Measurements from ENCODE around the gene CHST15.

Gene CHST15

GRCh38 chr10:124020981-124021815, 72.2 kb downstream of the CHST15 start:
- no peak for DNase-seq (ENCODE audit: low read depth)
- H3K4me3 ChIP-seq (ENCODE audit: low read length), result no peak overlapping the region

DNA sequence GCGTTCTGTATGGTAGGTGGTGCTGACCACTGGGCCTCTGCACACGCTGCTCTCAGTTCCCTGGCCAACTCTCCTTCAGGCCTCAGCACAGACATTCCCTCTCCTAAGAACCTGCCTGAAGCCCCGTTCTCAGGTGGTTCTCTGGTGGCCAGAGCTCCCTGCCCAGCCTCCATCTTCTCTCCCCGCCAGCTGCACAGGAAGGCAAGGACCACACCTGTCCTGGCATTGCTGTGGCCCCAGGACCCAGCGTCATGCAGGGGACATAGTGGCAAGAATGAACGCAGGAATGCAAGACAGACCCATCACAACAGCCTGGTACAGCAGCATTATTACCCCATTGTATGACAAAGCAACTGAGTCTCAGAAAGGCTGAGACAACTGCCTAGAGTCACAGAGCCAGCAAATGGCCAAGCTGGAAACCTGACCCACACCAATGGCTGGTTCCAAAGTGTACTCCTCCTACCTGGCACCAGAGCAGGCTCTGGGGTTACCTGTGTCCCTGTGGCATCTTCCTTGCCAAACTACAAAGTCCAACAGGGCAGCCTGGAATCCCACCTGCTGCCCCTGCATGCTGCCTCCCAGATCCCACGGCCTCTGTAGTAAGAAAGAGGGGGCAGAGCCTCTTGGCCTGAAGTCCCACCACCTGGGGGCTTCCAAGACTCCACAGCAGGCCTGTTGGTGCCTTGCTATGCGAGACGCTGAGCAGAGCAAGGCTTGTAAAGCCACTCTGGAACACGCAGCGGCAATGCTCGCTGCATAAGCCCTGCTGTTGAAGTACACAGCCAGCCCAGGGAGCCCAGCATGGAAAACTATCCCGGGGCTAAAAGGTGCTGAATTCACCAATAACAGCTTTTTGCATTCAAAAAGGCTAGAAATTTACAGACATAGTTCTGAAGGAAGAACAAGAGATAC, 73.3 kb downstream of the CHST15 start:
- no peak for DNase-seq (ENCODE audit: low read depth)

More at GRCh38 chr10:124020981-124021815, 72.2 kb downstream of the CHST15 start:
- TF ChIP-seq, protein P1, sequence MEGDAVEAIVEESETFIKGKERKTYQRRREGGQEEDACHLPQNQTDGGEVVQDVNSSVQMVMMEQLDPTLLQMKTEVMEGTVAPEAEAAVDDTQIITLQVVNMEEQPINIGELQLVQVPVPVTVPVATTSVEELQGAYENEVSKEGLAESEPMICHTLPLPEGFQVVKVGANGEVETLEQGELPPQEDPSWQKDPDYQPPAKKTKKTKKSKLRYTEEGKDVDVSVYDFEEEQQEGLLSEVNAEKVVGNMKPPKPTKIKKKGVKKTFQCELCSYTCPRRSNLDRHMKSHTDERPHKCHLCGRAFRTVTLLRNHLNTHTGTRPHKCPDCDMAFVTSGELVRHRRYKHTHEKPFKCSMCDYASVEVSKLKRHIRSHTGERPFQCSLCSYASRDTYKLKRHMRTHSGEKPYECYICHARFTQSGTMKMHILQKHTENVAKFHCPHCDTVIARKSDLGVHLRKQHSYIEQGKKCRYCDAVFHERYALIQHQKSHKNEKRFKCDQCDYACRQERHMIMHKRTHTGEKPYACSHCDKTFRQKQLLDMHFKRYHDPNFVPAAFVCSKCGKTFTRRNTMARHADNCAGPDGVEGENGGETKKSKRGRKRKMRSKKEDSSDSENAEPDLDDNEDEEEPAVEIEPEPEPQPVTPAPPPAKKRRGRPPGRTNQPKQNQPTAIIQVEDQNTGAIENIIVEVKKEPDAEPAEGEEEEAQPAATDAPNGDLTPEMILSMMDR (conservative IDR thresholded peaks at IDR 0.05; ENCODE audit: low read length), result no peak

DNA sequence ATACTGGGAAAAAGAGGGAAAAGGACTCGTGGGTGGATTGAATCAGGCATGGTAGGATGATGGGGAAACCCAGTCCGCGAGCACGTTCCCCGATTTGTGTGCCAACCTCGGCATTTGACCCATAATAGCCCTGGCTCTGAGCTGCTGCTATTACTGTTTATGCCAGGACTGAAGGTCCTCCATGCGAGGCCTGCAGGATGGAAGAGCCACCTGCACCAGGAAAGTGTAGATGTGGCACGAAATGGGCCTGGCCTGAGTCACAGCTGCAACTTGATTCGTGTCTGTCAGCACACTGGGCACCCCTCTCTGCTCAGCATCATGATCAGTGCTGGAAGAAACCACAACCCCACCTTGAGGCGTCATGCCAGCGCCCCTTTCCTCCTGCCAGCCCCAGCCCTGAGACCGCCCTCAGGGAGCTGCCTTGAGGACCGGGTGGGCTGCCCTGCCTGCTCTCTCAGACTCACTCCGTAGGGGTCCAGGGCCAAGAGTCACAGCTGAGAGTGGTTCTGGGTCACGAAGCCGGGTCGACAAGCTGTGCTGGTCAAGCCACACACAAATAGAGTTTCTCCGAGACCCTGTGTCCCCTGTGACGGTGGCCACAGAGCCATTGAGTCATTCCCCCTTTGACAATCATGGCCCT, 74.4 kb downstream of the CHST15 start:
- DNase-seq (ENCODE audit: low read depth), result no peak
- H3K4me3 ChIP-seq (ENCODE audit: low read length), result no peak overlapping the region
- TF ChIP-seq, protein P1 (conservative IDR thresholded peaks at IDR 0.05; ENCODE audit: low read length), result no peak

More for the DNA sequence above, 73.3 kb downstream of the CHST15 start:
- no peak overlapping the region for H3K4me3 ChIP-seq (ENCODE audit: low read length)
- TF ChIP-seq, protein P1 (conservative IDR thresholded peaks at IDR 0.05; ENCODE audit: low read length), result no peak

- no peak for DNase-seq (ENCODE audit: low read depth)
- no peak overlapping the region for H3K4me3 ChIP-seq (ENCODE audit: low read length)
- TF ChIP-seq, protein P1 (conservative IDR thresholded peaks at IDR 0.05; ENCODE audit: low read length), result no peak
These were observed 75.7 kb downstream of the CHST15 start for GRCh38 chr10:124017729-124018128.

DNA sequence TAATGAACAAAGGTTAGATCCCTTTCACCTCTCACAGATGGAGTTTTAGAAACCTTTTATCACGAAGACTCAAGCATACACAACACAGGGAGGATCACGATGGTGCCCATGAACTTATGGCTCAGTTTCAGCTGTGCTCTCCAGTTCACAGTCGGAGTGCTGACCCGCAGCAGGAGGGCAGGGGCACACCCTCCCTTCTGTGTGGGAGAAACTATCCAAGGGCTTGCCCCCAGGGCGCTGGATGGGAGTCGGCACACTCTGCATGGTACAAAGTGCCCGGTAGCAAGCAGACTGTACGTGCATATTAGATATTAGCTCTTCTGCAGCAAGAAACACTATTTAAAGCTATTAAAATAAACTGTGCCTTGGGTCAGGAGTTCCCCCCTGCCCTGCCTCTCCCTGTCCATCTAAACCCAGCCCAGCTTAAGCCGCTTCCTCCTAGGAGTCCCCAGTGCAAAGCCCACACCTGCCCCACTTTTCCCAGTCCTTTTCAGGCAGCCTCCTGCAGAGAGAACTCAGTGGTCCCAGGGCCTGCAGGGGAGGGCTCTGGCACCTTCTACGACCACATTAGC, 76.5 kb downstream of the CHST15 start:
- DNase-seq (ENCODE audit: low read depth), result no peak
- TF ChIP-seq, protein P1 (conservative IDR thresholded peaks at IDR 0.05; ENCODE audit: low read length), result no peak
- no peak overlapping the region for H3K4me3 ChIP-seq (ENCODE audit: low read length)

GRCh38 chr10:124015991-124016390, 77.4 kb downstream of the CHST15 start:
- DNase-seq (ENCODE audit: low read depth), result no peak
- H3K4me3 ChIP-seq (ENCODE audit: low read length), result no peak overlapping the region
- TF ChIP-seq, protein P1 (conservative IDR thresholded peaks at IDR 0.05; ENCODE audit: low read length), result no peak
